GM23248 (cell line): ENCODE results near the gene GLYAT.

Experiments
- EZH2 ChIP-seq: fragments of 200-600 bp; sonication (generic); IDR thresholded peaks from 2 replicates; pipeline ENCODE4 v1.6.1; 2018; ENCODE audit warnings: antibody characterized with exemption, mild to moderate bottlenecking; ENCODE audit not compliant: insufficient read depth, poor library complexity, severe bottlenecking
- EZH2phosphoT487 ChIP-seq: fragments of 200-600 bp; sonication (generic); IDR thresholded peaks from 2 replicates; pipeline ENCODE4 v1.6.1; 2018; ENCODE audit warnings: antibody characterized with exemption, moderate library complexity, mild to moderate bottlenecking, low read depth; ENCODE audit not compliant: insufficient read depth

DNA sequence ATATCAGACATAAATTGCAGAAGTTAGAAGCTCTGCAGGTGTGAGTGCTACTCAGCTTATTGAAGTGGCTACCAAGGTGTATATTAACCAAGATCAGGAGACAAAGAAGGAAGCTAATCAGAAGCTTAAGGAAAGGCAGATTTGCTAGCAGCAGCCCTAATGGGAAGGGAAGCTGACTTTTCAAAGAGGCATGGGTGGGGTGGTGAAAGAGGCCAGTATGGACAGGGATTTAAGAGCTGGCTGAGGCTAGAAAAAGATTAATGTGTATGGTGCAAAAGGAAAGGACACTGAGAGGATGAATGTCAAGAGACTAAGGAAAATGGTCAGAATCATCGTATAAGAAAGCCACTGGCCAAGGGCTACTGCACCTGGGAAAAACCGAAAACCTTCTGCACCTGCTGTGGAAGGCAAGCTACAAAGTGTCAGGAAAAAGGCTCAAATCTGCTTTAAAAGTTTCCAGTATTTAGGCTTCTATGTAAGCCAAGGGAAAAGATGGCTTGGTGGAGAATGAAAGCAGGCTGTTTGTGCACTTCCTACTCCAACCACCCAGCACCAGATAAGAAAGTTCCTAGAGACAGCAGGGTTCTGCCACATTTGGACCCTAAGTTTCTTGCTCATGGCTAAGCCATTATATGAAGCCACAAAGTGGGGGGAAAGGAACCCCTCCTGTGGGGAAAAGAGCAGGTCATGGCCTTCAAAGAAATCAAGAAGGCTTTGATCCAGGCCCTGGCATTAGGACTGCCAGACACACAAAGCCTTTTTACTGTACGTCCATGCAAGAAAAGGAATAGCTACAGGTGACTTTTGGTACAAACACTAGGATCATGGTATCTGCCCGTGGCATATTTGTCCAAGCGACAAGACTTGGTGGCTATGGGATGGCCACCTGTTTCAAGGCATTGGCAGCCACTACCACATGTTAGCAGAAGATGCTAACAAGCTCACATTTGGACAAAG, 40.9 kb upstream of the GLYAT start:
- no peak for TF ChIP-seq EZH2phosphoT487
- TF ChIP-seq EZH2 = no peak
